RWPE1 (cell line): ENCODE measurements around the gene FCHSD2.

Experiments used
- CTCF ChIA-PET: fragments of 350-600 bp; sonication (Branson Sonifier 250); formaldehyde crosslinking; extraction: SDS; loops from one replicate; lab custom pipeline; 2021; lab: Yijun Ruan, JAX
- POLR2A ChIA-PET: fragments of 400-600 bp; formaldehyde crosslinking; extraction: SDS; loops from one replicate; lab custom pipeline; 2020; ENCODE audit warnings: antibody characterized with exemption; ENCODE audit not compliant: low non-redundant PET; lab: Yijun Ruan, JAX
- DNase-seq: peaks from one replicate; pipeline ENCODE4 v3.0.0; 2012; ENCODE audit warnings: low spot score
- H3K27ac ChIP-seq: fragments of 450-650 bp; 2 replicates; pipeline ENCODE4 v1.5.1; 2017
- CTCF ChIP-seq: fragments of 450-650 bp; conservative IDR thresholded peaks from 2 replicates; pipeline ENCODE4 v1.5.1; 2017; ENCODE audit warnings: low read depth, mild to moderate bottlenecking

FCHSD2 gene

GRCh38 chr11:72962717-72963116 is 179.4 kb downstream of the FCHSD2 start:
- POLR2A ChIA-PET, result interaction anchor here (0.6 kb wide), 1 partner anchor 16 kb away, joined by 5 read pairs; no protein-coding TSS in a partner anchor
- no peak overlapping the region for H3K27ac ChIP-seq
- DNase-seq, result no peak
- no peak for TF ChIP-seq CTCF
- CTCF ChIA-PET, result interaction anchor here (0.7 kb wide), 2 partner anchors 56 to 669 kb away, joined by 5 to 7 read pairs; no protein-coding TSS in a partner anchor

- no peak for DNase-seq
- H3K27ac ChIP-seq, result no peak overlapping the region
- ChIA-PET POLR2A (interaction anchor here (0.6 kb wide), 1 partner anchor 15 kb away, joined by 5 read pairs; no protein-coding TSS in a partner anchor), CTCF (interaction anchor here (0.7 kb wide), 3 partner anchors 56 to 1159 kb away, joined by 3 to 7 read pairs (median 5); no protein-coding TSS in a partner anchor)
- TF ChIP-seq CTCF, result no peak
Observed at GRCh38 chr11:72962084-72962483, 180.0 kb downstream of the FCHSD2 start.

GRCh38 chr11:72959998-72960731 is 182.0 kb downstream of the FCHSD2 start:
- H3K27ac ChIP-seq, result no peak overlapping the region
- no peak for TF ChIP-seq CTCF
- DNase-seq, result no peak
- CTCF ChIA-PET, result no interaction called here
- POLR2A ChIA-PET, result no interaction called here

GRCh38 chr11:72958791-72959190 is 183.3 kb downstream of the FCHSD2 start:
- ChIA-PET CTCF (no interaction called here), POLR2A (no interaction called here)
- no peak overlapping the region for H3K27ac ChIP-seq
- DNase-seq, result no peak
- TF ChIP-seq CTCF, result no peak

GRCh38 chr11:72955466-72955865 is 186.7 kb downstream of the FCHSD2 start:
- DNase-seq, result no peak
- no peak overlapping the region for H3K27ac ChIP-seq
- ChIA-PET CTCF (no interaction called here), POLR2A (no interaction called here)
- TF ChIP-seq CTCF, result no peak

- CTCF ChIA-PET, result interaction anchor here (0.7 kb wide), 1 partner anchor 330 kb away, joined by 3 read pairs; no protein-coding TSS in a partner anchor
Observed at GRCh38 chr11:72954860-72955259, 187.3 kb downstream of the FCHSD2 start.

More at GRCh38 chr11:72954860-72955259, 187.3 kb downstream of the FCHSD2 start:
- POLR2A ChIA-PET, result no interaction called here
- no peak overlapping the region for H3K27ac ChIP-seq
- no peak for DNase-seq
- no peak for TF ChIP-seq CTCF
